Erythroblast (primary cell): Measurements from ENCODE around the gene CUBN.

Source experiments
- GATA1 ChIP-seq: IDR thresholded peaks from 2 replicates; pipeline ENCODE4 v1.6.1; 2011; ENCODE audit warnings: low read depth, mild to moderate bottlenecking, control low read depth, low read length, moderate library complexity
- POLR2A ChIP-seq: IDR thresholded peaks from 2 replicates; pipeline ENCODE4 v1.6.1; 2011; ENCODE audit warnings: mild to moderate bottlenecking, low read length

DNA sequence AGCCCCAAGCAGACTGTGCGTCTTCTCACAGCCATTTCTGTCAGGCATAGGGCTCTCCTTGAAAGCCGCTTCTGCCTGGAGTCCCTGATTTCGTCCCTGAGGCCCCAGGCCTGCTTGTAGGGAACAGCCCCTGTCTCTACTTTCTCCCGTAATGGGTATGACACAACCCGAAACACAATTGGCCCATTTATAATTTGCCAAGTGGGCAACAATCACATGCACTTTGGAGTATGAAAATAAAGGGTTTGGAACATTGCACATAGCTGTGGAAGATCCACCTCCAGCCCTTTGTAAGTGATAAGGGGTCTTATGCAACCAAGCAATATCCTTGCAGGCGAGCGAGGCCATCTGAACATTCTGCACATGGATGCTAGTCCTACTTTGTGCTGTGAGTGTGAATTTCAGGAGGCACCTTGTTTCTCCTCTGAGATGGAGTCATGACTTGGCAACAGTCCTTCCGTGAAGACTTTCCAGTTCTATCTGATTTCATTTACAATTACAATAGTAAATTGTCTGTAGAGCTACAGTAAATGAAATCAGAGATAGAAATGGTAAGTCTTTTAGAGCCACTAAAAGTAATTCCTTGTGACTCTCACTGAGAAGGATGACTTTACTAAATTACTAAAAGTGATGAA lies 141.5 kb downstream of the CUBN start:
- no peak for TF ChIP-seq POLR2A
- TF ChIP-seq GATA1: no peak
